ENCODE measurements around the gene PACS1.

The PACS1 gene

GRCh38 chr11:66279092-66279734, 209.1 kb downstream of the PACS1 start:
- DNase-seq, result no peak

- no peak for DNase-seq
Observed at GRCh38 chr11:66280428-66280827, 210.4 kb downstream of the PACS1 start.

GRCh38 chr11:66281001-66281400, 210.9 kb downstream of the PACS1 start:
- DNase-seq, result no peak

- DNase-seq, result no peak
Observed at GRCh38 chr11:66281776-66282467, 211.8 kb downstream of the PACS1 start.

GRCh38 chr11:66282468-66283455, 212.7 kb downstream of the PACS1 start:
- peak; percentile 99 for DNase-seq

GRCh38 chr11:66283461-66284105, 213.5 kb downstream of the PACS1 start:
- no peak for DNase-seq

- no peak for DNase-seq
Observed at GRCh38 chr11:66284526-66285078, 214.5 kb downstream of the PACS1 start.

- no peak for DNase-seq
Observed at GRCh38 chr11:66285250-66285947, 215.3 kb downstream of the PACS1 start.

- DNase-seq, result no peak
Observed at GRCh38 chr11:66286699-66287098, 216.6 kb downstream of the PACS1 start.

- no peak for DNase-seq
Observed at GRCh38 chr11:66287211-66287888, 217.3 kb downstream of the PACS1 start.

GRCh38 chr11:66287889-66288670, 218.0 kb downstream of the PACS1 start:
- no peak for DNase-seq

- DNase-seq, result peak; percentile 96
Observed at GRCh38 chr11:66288671-66289547, 218.8 kb downstream of the PACS1 start, which contains the start of gene YIF1A. Gene YIF1A, minus strand, starts transcription at chr11:66289143. Its CDS starts 158 bp downstream, at chr11:66288985.

GRCh38 chr11:66289548-66290329, 219.7 kb downstream of the PACS1 start:
- peak; percentile 76 for DNase-seq

- DNase-seq, result no peak
Observed at GRCh38 chr11:66290330-66290621, 220.2 kb downstream of the PACS1 start.

- DNase-seq, result no peak
Observed at GRCh38 chr11:66291303-66291705, 221.2 kb downstream of the PACS1 start.

- no peak for DNase-seq
Observed at GRCh38 chr11:66291706-66292542, 221.9 kb downstream of the PACS1 start, which contains the start of gene TMEM151A. Gene TMEM151A, plus strand, starts transcription at chr11:66291894. Its CDS starts 120 bp downstream, at chr11:66292014.

- DNase-seq, result no peak
Observed at GRCh38 chr11:66292543-66293332, 222.7 kb downstream of the PACS1 start.

Data from effector CD8-positive, alpha-beta T cell (primary cell).